KMS-11 (cell line): ENCODE data around the gene ARHGDIB.

ENCODE experiments used
- H2AFZ ChIP-seq: fragments of 200-600 bp; sonication (generic); 2 replicates; pipeline ENCODE4 v1.6.1; 2016; ENCODE audit warnings: antibody characterized with exemption, mixed run types, low read depth
- H3K27ac ChIP-seq: fragments of 200-600 bp; sonication (generic); 2 replicates; pipeline ENCODE4 v1.6.1; 2016; ENCODE audit warnings: mild to moderate bottlenecking, mixed run types
- H3K27me3 ChIP-seq: fragments of 200-600 bp; sonication (generic); 2 replicates; pipeline ENCODE4 v1.6.1; 2017; ENCODE audit warnings: mild to moderate bottlenecking, low read depth, mixed run types, moderate library complexity; ENCODE audit not compliant: insufficient read depth
- H3K36me3 ChIP-seq: fragments of 200-600 bp; sonication (generic); 2 replicates; pipeline ENCODE4 v1.6.1; 2017; ENCODE audit warnings: mild to moderate bottlenecking, mixed run types; ENCODE audit not compliant: insufficient read depth
- H3K4me1 ChIP-seq: fragments of 200-600 bp; sonication (generic); 2 replicates; pipeline ENCODE4 v1.6.1; 2016; ENCODE audit warnings: mild to moderate bottlenecking, low read depth, mixed run types; ENCODE audit not compliant: poor library complexity, severe bottlenecking
- H3K4me2 ChIP-seq: fragments of 200-600 bp; sonication (generic); 2 replicates; pipeline ENCODE4 v1.7.0; 2016; ENCODE audit warnings: mild to moderate bottlenecking, mixed run types
- H3K4me3 ChIP-seq: fragments of 200-600 bp; sonication (generic); IDR thresholded peaks from 2 replicates; pipeline ENCODE4 v1.6.1; 2017; ENCODE audit warnings: low read depth, low read length, mixed read lengths; ENCODE audit not compliant: insufficient read depth
- H3K79me2 ChIP-seq: fragments of 200-600 bp; sonication (generic); 2 replicates; pipeline ENCODE4 v1.6.1; 2016; ENCODE audit warnings: low read depth, mixed run types; ENCODE audit not compliant: insufficient read depth
- H3K9ac ChIP-seq: fragments of 200-600 bp; sonication (generic); 2 replicates; pipeline ENCODE4 v1.6.1; 2016; ENCODE audit warnings: mild to moderate bottlenecking, mixed run types
- H4K20me1 ChIP-seq: fragments of 200-600 bp; sonication (generic); 2 replicates; pipeline ENCODE4 v1.6.1; 2016; ENCODE audit warnings: mild to moderate bottlenecking, mixed run types; ENCODE audit not compliant: insufficient read depth
- CTCF ChIP-seq: fragments of 200-600 bp; sonication (generic); conservative IDR thresholded peaks from 2 replicates; pipeline ENCODE4 v1.6.1; 2017; ENCODE audit warnings: low read depth, mild to moderate bottlenecking, antibody characterized with exemption, low read length, moderate library complexity, mixed read lengths

The ARHGDIB gene

DNA sequence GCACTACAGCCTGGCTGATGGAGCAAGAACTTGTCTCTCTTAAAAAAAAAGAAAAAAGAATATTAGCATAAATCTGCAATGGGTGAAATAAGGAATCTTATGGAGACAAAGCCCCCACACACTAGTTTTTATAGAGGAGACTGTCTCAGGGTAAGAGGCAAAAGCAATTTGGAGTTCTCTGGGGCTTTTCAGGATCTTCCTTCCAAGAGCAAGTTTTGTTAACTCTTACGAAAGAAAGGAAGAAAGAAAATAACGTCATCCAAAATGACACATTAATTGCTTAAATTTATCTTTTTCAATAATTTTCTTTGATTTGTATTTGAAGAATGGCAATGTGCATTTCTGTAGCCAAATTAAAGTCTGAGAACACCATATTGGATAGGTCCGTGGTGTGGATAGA is 15.3 kb upstream of the ARHGDIB start:
- H3K36me3 ChIP-seq, result no peaks in the 10 kb centered on the region
- H3K27ac ChIP-seq, result no peak overlapping the region
- no peaks in the 10 kb centered on the region for H3K4me1 ChIP-seq
- no peak overlapping the region for H3K9ac ChIP-seq
- no peak for TF ChIP-seq CTCF
- no peaks in the 10 kb centered on the region for H3K27me3 ChIP-seq
- no peaks in the 10 kb centered on the region for H4K20me1 ChIP-seq
- H3K4me2 ChIP-seq, result no peak overlapping the region
- H2AFZ ChIP-seq, result no peak overlapping the region
- H3K79me2 ChIP-seq, result no peaks in the 10 kb centered on the region
- H3K4me3 ChIP-seq, result no peak overlapping the region

GRCh38 chr12:14975457-14975856 is 14.1 kb upstream of the ARHGDIB start:
- no peaks in the 10 kb centered on the region for H3K79me2 ChIP-seq
- no peak overlapping the region for H3K27ac ChIP-seq

DNA sequence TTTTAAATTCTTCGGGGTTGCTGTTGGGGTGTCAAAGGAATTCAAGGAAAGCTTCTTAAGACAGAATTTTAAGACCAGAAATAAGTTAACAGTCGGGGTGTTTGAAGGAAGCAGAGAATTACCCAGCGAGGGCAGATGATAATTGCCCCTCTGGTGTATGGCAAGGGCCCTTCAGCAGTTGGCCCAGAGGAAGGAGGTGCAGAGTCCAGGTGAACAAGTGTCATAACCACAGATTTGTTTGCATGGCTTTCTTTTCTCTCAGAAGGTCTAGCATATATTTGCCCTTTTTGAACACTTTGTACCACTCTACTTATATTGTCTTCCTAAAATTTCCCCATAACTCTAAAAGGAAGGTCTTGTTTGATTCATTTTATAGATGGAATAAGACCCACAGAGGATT is 13.2 kb upstream of the ARHGDIB start:
- Histone ChIP-seq H3K27ac (no peak overlapping the region), H3K4me3 (no peak overlapping the region), H3K79me2 (no peaks in the 10 kb centered on the region), H3K9ac (no peak overlapping the region), H2AFZ (no peak overlapping the region), H3K27me3 (no peaks in the 10 kb centered on the region), H3K36me3 (no peaks in the 10 kb centered on the region), H3K4me2 (no peak overlapping the region), H3K4me1 (no peaks in the 10 kb centered on the region), H4K20me1 (no peaks in the 10 kb centered on the region)
- no peak for TF ChIP-seq CTCF

More at GRCh38 chr12:14975457-14975856, 14.1 kb upstream of the ARHGDIB start:
- Histone ChIP-seq H3K4me3 (no peak overlapping the region), H3K4me2 (no peak overlapping the region), H3K9ac (no peak overlapping the region), H3K4me1 (no peaks in the 10 kb centered on the region), H3K27me3 (no peaks in the 10 kb centered on the region), H4K20me1 (no peaks in the 10 kb centered on the region), H3K36me3 (no peaks in the 10 kb centered on the region), H2AFZ (no peak overlapping the region)
- no peak for TF ChIP-seq CTCF

DNA sequence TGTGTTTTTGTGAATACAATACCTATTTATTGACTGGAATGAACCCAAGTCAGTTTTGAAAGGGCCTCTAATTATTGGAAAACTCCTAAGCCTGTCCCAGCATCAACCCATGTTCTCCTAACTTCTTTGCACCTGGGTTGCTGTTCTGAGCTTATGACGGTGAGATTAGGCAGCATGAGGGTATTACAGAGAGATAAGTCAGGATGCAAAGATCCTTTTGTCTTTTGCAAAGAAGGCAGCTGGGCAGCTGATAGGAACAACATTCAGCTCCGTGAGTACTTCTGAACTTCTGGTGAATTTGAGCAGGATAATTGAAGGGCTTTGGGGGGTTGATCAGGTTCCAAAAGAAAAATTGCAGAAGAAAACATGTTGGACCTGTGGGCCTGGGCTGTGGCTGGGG is 11.4 kb upstream of the ARHGDIB start, which contains the start of gene PDE6H:
Gene PDE6H, plus strand, starts transcription at position 227 of the 400 bp plus-strand sequence. CDS start 4,971 bp downstream, outside the sequence.
- H3K27me3 ChIP-seq, result no peaks in the 10 kb centered on the region
- no peak within 1 kb of the TSS for H3K27ac ChIP-seq
- H4K20me1 ChIP-seq, result no peaks in the 10 kb centered on the region
- H2AFZ ChIP-seq, result no peak within 1 kb of the TSS
- H3K9ac ChIP-seq, result no peak within 1 kb of the TSS
- H3K79me2 ChIP-seq, result no peaks in the 10 kb centered on the region
- H3K36me3 ChIP-seq, result no peaks in the 10 kb centered on the region
- H3K4me3 ChIP-seq, result no peak within 1 kb of the TSS
- TF ChIP-seq CTCF, result no peak
- no peaks in the 10 kb centered on the region for H3K4me1 ChIP-seq
- H3K4me2 ChIP-seq, result no peak within 1 kb of the TSS
